Stimulated activated CD4-positive, alpha-beta T cell treated with anti-CD3 and anti-CD28 coated beads, Interleukin-1b, Interleukin-23, amount 100 ng/mL, for 48 hours (primary cell): ENCODE data around the gene SLC35A5.

Experiments
- DNase-seq: peaks from one replicate; pipeline ENCODE4 v3.0.0-alpha.2; 2020

Gene SLC35A5

DNA sequence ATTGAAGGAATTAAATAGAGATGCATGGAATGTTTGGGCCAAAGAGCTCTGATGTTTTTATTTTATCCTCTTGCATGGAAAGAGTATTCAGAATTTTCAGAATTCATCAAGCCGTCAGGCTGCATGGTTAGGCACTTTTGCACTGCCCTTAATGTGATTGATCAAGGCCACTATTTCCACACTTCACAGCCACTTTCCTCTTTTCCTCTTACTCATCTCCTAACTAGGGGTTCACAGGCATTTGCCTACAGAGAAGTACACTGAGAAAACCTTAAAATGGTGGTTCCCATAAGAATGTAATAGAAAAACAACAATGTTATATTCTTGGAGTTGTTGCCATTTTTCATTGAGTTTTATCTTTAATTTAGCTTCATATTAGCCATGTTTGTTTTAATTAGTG lies 10.9 kb downstream of the SLC35A5 start:
- no peak for DNase-seq

DNA sequence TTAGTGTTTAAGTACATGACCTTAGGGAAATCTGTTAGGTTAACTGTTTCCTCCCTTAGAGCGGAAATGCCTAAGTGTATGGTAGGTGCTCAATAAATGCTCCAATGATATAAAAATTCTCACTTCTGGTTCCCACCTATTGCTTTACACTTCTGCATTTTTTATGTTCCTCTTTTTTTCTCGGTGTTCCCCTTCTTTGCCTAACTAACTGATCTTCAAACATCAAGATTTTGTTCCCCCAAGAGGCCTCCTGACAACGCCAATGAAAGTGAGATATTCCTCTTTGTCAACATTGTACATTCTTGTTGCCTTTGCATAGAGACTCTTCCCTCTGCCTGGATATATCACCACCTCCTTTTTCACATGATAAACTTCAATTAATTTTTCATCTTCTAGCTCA lies 17.4 kb downstream of the SLC35A5 start:
- no peak for DNase-seq

DNA sequence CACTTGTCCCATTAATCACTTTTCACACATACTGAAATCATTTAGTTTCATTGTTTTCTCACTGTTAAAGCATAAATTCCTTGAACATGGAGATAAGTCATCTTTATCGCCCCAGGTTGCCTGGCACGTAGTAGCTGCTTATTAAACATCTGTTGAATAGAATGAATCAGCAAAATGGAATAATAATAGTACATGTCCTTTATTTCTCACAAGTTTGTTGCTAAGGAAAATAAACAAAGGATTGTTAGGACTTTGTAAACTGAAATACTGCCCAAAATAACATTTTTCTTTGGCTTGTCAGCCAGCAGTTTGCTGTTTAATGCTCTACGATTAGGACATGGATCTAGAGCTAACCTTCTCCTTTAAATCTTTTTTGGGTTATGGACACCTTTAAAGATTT lies 17.9 kb downstream of the SLC35A5 start:
- DNase-seq, result no peak

DNA sequence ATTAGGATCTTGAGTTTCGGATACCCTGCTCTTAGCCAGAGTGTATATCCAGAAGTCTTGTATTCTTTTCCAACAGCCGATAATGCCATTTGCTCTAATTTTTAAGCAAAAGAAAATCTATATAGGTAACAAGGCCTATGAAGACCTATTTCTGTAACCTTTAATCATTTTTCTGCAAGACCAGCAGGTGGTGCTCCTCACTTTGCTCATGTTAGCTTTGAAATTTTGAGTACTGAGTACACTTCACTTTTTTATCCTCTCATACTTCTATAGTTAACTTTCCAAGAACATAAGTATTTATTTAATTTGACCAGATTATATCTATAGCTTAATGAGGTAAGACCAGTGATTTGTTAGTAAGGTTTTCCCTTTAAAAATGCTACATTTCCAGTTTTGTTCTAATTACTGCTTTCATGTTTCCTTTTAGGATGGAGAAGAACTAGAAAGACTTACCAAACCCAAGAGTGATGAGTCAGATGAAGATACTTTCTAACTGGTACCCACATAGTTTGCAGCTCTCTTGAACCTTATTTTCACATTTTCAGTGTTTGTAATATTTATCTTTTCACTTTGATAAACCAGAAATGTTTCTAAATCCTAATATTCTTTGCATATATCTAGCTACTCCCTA lies 20.5 kb downstream of the SLC35A5 start:
- DNase-seq, result peak; percentile 5

DNA sequence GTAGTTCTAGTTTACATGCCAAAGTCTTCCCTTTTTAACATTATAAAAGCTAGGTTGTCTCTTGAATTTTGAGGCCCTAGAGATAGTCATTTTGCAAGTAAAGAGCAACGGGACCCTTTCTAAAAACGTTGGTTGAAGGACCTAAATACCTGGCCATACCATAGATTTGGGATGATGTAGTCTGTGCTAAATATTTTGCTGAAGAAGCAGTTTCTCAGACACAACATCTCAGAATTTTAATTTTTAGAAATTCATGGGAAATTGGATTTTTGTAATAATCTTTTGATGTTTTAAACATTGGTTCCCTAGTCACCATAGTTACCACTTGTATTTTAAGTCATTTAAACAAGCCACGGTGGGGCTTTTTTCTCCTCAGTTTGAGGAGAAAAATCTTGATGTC lies 21.3 kb downstream of the SLC35A5 start:
- DNase-seq, result no peak

DNA sequence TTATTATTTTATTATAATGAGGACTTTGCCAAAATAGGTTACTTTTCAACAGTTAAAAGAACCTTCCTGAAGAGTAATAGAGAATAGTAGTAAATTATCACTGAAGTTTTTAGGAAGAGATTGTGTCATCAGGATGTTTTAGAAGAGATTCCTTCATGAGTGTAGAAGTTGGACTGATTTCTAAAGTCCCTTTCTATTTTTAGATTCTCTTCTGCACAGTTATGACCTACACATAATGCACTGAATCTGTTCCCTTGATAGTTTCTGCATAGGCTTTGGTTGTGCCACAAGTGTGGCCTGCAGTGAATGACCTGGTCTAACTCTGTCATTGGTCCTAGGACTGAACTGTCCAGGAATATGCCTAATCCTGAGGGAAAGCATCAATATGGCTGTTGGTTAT lies 23.9 kb downstream of the SLC35A5 start:
- DNase-seq, result no peak

DNA sequence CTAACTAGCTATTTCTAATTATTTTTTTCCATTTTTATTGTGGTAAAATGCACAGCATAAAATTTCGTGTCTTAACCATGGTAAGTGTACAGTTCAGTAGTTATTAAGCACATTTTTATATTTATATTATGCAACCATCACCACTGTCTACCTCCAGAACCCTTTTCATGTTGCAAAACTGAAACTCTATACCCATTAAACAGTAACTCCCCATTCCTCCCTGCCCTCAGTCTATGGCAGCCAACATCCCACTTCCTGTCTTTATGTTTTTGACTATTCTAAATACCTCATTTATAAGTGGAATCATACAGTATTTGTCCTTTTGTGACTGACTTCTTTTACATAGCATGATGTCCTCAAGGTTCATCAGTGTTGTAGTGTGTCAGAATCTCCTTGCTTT lies 25.5 kb downstream of the SLC35A5 start:
- no peak for DNase-seq

DNA sequence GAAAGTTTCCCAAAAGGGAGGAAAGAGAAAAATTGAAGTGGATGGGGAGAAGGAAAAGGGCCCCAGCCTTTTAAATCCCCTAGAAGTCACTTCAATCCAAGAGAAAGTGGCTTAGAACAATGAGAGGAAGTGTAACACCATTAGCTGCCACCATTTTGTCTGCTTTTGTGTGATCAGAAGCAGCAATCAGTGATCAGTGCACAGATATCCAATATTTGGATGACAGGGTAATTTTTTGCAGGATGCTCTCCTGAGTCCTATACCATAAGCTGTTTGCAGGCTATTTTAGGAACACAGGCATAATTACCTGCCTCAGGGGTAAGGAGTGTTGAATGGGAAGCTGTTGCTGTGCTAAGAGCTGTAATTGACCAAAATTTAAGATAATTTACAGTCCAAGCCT lies 31.4 kb downstream of the SLC35A5 start:
- DNase-seq, result no peak

DNA sequence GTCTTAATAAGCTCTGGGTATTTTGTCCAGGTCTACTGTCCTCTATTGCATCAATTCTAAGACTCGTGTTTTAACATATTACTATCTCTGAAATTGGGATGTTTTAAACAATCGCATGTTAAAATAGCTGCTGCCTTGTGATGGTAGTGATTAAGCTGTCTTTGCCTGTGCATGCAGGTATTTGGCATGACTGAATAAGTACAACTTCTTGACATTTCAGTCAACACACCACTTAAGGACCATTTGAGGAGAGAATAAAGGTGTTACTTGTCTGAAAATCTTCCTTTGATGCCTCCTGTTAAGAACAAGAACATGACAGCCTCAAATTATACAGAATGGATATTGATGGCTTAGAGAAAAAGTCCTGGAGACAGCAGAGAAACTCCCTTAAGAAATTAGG lies 33.0 kb downstream of the SLC35A5 start:
- no peak for DNase-seq

DNA sequence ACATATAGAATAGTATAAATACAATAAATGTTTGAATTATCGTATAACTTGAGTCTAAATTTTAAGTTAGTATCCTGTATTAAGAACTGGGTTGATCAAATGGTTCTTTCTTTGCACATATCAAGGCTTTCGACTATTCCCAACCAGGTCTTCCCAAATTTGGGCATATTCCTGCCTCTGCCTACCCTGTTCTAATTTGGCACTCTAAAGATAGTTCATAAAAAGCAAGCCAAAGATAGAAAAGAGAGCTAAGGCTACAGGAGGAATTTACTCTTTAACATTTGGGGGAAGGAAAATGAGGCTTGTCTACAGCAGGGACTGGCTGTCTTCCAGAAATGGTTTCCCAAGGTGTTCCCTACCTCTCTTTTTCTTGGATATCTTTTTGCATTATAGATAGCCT lies 36.1 kb downstream of the SLC35A5 start:
- DNase-seq, result no peak

DNA sequence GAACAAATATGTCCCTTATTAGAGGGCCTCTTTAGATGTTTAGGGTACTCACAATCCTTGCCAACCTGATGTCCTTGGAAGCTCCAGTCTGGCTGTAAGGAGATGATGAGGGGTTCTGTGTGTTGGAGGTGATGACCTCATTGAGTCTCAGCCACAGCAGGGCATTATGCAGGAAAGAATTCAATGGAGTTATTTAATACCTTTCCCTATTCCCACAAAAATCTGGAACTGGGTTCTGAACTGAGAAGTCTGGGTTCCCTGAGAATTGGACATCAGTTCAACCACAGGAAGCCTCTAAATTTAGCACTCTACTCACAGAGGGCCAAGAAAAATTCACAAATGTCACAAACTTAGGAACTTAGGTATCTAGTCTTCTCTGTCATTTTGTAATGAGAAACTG lies 36.9 kb downstream of the SLC35A5 start:
- no peak for DNase-seq

DNA sequence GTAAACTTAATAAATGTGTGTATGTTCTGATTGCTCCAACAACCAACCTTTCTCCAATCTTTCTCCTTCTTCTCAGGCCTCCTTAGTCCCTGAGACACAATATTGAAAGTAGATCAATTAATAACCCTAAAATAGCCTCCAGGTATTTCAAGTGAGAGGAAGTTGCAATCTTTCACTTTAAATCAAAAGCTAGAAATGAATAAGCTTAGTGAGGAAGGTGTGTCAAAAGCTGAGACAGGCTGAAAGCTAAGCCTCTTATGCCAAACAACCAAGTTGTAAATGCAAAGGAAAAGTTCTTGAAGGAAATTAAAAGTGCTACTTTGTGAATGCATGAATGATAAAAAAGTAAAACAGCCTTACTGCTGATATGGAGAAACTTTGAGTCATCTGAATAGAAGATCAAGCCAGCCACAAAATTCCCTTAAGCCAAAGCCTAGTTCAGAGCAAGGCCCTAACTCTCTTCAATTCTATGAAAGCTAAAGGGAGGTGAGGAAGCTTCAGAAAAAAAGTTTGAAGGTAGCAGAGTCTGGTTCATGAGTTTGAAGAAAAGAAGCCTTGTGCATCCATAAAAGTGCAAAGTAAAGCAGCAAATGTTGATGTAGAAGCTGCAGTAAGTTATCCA lies 40.5 kb downstream of the SLC35A5 start:
- DNase-seq, result no peak

DNA sequence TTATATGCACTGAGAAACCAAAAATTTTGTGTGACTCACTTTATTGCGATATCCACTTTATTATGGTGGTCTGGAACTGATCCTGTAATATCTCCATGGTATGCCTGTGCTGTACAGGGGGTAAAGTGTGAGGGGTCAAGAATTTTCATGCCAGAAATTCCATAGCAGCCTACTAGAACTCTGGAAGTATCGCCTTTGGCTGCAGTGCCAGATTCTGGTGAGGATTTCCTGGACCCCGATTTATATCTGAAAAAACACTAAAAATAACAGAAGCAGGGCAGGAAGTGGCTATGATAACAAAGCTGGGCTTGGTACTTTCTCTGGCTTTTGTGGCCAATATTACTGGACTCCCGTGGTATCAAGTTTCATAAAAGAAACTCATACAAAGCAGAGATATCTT lies 42.7 kb downstream of the SLC35A5 start:
- no peak for DNase-seq

DNA sequence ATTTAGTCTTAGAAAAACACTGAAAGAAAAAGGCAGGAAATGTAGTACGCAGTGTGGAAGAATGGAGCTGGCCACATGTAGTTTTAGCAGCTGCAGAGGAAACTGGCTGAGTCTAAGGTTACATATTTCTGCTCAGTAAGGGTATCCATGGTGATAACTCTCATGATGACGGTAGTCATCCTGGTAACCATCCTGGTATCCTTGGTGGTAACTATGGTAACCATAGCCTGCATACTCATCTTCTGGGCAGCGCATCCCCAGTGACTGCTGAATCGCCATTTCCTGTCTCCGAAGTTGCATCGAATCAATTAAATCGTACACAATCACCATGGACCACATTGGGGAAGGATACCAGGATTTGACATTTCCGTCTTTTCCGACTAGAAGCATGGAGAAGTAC lies 43.4 kb downstream of the SLC35A5 start:
- no peak for DNase-seq

DNA sequence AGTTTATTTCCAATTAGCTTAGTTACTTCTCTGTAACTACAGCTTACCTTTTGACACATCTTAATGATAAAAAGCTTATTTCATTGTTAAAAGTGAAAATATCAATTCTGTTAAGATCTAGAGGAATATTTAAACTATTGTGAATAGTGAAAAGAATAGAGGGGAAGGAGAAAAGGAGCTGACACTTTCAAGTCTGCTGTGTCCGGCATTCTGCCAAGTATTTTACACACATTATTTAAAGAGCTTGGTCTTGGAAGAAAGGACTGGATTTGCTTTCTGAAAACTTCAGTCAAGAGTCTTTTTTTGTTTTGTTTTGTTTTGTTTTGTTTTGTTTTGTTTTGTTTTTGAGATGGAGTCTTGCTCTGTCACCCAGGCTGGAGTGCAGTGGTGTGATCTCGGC lies 44.3 kb downstream of the SLC35A5 start:
- no peak for DNase-seq

DNA sequence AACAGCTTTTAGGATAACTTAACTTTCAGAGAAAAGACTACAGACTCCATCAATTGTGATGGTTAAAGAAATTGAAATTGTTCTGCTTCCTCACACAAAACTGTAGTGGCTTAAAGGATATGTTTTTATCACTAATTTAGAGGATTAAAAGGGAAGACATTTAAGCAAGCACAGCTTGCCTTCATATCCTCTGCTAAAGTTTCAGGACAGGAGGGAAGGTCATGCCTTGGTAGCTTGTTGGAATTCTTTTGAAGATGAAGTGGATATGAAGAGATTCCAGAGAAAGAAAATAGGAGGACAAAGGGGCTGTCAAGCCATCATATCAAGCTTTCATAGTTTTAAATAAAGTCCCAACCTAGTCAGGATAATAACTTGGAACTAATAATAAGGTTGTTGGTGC lies 46.0 kb downstream of the SLC35A5 start:
- DNase-seq, result no peak

DNA sequence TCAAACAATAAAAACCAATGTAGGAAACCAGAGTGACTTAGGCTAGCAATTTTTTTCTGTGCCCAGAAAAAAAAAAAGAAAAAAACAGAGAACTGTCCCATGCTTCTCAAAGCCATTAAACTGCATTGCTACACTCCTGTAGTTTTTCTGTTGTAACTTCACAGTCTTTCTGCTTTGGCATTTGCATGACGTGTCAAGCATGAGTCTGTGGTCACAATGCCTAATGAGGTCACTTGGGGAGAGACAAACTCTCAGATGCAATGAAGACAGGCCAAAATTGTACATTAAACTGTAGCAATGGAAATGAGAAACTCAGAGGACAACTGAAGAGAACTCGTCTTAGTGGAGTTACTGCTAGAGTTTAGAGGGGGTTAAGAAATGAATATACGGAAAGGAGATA lies 48.3 kb downstream of the SLC35A5 start:
- DNase-seq, result no peak

DNA sequence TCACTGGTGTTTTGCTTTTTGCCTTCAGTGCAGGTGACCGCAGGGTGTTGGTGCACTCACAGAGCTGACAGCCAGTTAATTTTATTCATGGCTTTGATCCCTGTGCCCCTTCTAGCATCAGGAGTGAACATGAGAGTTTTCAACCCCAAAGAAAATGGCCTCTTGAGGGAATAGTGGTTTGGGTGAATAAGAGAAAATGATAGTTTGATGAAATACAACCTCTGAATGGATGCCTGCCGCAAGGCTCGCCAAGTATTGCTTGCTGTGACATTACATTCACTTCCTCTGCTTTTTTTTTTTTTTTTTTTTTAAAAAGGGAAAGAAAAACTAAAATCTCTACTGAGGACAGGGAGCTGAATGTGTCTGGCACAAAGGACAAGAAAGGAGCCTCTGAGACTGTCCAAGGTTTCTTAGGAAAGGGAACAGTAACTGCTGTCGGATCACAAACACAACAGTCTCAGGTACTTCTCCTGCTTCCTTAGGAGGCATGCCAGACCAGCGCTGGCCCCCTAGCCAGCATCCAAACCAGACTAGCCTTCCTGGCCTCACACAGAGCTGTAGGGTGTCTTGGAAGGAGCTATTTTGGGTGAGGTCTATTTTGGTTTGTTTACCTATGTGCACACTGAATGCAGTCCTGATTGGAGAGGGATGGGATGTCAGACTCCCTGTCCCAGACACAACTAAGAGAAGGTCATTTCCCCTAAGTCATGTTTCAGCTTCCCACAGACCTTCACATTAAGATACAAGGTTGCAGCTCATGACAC lies 50.1 kb downstream of the SLC35A5 start:
- DNase-seq, result no peak

DNA sequence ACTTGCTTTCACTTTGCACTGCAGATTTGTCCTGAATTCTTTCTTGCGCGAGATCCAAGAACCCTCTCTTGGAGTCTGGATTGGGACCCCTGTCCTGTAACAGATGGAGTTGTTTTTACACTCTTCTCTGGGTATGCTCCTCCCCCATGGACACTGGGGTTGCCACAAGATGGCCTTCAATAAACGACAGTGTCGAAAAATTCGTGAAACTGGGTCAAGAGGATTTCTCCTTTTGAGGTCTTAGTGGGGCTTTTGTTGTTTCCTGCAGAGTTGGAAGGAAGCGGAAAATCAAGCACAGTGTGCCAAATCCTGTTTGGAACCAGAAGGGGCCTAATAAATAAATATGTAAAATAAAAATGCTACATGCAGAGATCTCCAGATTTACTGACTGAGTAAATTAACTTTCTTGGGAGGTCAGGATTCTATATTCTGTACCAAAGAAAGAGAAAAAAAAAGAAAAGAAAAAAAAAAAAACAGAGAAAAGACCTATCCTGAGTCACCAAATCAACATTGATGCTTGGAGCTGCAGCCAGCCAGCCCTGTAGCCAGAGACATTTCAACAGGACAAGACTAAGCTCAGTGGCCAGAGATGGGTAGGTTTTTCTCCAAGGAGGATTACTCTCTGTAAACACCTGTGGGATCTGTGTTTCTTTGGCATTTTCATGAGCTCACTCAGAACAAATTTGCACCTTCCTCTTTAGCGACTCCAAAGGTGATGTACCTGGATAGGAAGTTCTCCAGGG lies 54.3 kb downstream of the SLC35A5 start:
- no peak for DNase-seq

DNA sequence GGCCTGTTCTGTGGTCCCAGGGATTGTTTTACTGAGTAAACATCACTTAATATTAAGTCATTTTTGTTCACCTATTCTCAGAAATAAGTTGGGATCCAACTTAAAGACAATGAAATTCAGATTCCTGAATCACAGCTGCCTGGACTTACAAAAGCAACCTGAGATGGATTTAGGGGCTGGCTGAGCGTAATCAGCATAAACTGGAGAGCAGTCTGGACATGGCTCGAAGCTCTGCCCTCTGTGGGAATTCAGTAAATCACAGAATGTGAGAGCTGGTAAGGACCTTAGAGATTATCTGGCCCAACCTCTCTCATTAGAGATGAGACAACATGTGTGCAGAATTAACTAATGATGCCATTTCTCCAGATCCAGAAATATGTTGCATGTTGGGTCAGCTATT lies 55.4 kb downstream of the SLC35A5 start:
- no peak for DNase-seq

DNA sequence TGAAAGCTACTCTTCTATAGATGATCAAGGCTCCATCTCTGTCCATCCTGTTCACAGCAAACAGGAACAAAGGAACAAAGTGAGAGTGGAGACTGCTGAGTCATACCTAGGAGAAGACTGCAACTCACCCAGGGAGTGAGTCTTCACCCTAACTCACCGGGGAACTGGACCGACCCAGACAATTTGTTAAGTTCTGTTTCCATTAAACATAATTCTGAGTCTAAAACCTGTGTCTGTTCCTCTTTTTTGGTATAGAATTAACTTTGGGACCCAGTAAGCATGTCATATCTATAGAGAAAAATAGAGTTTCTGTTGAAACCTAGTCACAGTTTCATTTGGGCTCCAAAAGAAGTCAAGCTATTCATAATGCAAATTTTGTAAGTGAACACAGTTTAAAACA lies 57.5 kb downstream of the SLC35A5 start:
- no peak for DNase-seq

DNA sequence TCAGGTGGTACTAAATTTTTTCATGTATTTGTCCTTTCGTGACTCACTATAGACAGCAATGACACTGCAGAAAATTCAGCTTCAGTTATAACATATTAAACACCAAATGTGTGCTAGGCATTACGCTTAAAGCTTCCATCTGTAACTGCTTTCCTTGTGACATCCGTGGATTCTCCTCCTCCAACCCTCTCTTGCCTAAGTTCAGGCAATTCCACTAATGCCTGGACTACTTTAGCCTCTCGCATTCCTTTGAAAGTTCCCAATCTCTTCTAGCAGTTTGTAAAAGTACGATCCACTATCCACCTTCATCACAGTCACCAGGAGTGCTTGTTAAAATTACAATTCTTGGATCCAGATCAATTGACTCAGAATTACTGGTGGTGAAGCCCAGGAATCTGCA lies 61.4 kb downstream of the SLC35A5 start:
- no peak for DNase-seq

DNA sequence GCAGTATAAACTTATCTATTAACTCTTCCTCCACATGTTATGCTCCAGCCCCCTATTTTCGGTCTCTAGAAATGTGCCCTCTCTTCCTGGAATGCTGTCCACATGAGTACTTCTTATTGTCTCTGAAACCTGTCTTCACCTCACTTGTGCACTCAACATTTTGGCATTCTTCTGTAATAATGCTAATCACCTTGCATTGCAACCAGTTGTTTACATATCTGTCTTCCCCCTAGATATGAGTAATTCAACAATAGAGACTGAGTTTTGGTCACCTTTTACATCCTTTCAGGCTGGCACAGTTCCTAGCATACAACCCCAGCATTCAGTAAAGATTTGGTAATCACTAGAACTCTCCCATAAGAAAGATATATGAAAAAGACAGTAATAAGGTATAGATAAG lies 61.9 kb downstream of the SLC35A5 start:
- no peak for DNase-seq

DNA sequence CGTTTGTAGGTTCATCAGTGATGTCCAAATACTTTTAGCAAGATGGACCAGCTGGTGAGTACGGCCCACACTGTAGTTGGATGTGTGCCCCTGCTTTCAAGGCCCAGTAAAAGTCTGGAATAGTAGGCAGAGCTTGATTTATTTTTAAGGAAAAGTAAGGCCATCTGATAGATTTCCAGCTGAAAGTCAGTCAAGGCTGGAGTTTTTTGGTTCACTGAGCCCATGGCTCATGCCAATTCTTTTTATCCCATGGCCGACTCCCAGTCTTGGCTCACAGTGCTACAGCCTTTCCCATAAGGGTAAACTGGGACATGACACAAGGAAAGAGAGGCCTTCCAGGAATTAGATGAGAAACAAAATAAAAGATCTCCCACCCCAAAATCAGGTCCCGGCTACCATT lies 65.6 kb downstream of the SLC35A5 start:
- DNase-seq, result no peak
